Measurements from ENCODE around the gene EEF1A1. TPM values are rescaled to one million over a fixed set of nuclear protein-coding genes. Genes with fewer than 3 reads are reported as not detected.

Gene EEF1A1
- total and polyA plus RNA-seq, 2 of the 8 experiments (the other 6 are each of a cell fraction or from before 2014, with no cell fraction given), result 13,823 to 13,927 TPM

DNA sequence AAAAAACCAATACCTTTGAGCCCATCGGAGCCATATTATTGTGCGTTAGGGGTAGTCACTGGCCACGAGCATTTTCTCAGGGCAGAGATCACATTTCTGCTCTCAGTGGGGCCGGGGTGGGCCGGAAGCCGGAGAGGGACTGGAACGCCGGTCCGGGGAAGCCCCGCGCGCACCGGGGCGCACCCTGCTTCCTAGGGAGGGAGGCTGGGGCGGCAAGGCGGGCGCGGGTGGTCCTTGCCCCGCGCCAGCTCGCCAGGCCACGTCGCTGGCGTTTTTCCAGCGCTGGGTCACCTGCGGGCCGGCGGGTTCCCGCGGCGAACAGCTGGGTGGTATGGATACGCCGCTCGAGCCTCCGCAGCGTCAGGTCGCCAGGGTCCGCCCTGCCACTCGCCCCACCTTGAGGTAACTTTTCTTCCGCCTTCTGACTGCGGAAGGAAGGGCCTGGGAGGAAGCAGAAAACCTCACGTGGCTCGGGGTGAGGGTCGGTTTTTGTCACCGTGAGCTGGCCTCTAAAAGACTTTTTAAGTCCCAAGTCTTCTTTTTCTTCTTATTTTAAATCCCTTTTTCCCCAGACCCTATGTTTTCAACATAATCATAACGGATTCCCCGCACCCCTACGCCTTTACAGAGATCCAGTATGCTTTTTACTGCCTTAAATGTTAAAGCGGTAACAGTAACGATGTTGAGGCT is 2.7 kb upstream of the EEF1A1 start:
- Histone ChIP-seq H2BK20ac (ENCODE audit: low read length) (peak overlapping the region; percentile 55; the same call in 1 of the 2 replicates), H3K27me3 (replicated peaks in 1 of 4; ENCODE audit: control insufficient read depth in 3 of 4, extremely low read depth in 1 of 4, insufficient read depth in 3 of 4, low read length in 3 of 4) (no peaks in the 10 kb centered on the region), H3K23me2 (ENCODE audit: low read depth, low read length) (peaks cover 2% of the 10 kb centered on the region; the same call in 1 of the 2 replicates), H4K91ac (replicated peaks; ENCODE audit: insufficient read length, low read length) (peak overlapping the region; percentile 42), H3K9me3 (ENCODE audit: insufficient read depth in 2 of 2, low read depth in 1 of 2, low read length in 1 of 2) (no peaks in the 10 kb centered on the region), H3K18ac (ENCODE audit: extremely low read depth, low read length) (peak overlapping the region; percentile 65; the same call in 1 of the 2 replicates), H2AK5ac (ENCODE audit: low read depth, low read length) (no peak overlapping the region), H4K8ac (ENCODE audit: extremely low read depth, insufficient read depth, low read length) (peak overlapping the region; percentile 86; the same call in 1 of the 2 replicates), H3K79me2 (ENCODE audit: control insufficient read depth in 1 of 2, insufficient read depth in 2 of 2, low read length in 2 of 2) (peaks cover 0 to 28% of the 10 kb centered on the region in 2 experiments; a peak in 3 of 4 replicates), H3K79me1 (ENCODE audit: low read depth, low read length) (no peaks in the 10 kb centered on the region), H2AFZ (ENCODE audit: low read length) (no peak overlapping the region), H4K5ac (ENCODE audit: insufficient read length, low read depth, low read length) (no peak overlapping the region), H3K4ac (replicated peaks; ENCODE audit: insufficient read length, low read depth, low read length) (peak overlapping the region; percentile 61), H4K20me1 (replicated peaks in 1 of 2; ENCODE audit: control insufficient read depth in 1 of 2, insufficient read depth in 2 of 2, low read length in 2 of 2) (peaks cover 2 to 4% of the 10 kb centered on the region in 2 experiments), H3K4me1 (replicated peaks in 1 of 4; ENCODE audit: control insufficient read depth in 3 of 4, insufficient read depth in 4 of 4, low read length in 3 of 4) (peaks cover 0 to 7% (median 2%) of the 10 kb centered on the region in 4 experiments; a peak in 3 of 7 replicates), H3K56ac (replicated peaks; ENCODE audit: insufficient read length, low read depth, low read length) (no peak overlapping the region), H3K23ac (ENCODE audit: insufficient read length) (no peak overlapping the region), H3K4me2 (ENCODE audit: insufficient read depth in 1 of 2, low read depth in 2 of 2, low read length in 2 of 2) (peak overlapping the region; percentile 69 to 82), H3K36me3 (ENCODE audit: control insufficient read depth in 2 of 4, insufficient read depth in 4 of 4, low read length in 3 of 4) (peaks cover 12 to 21% (median 17%) of the 10 kb centered on the region in 4 experiments), H2BK15ac (ENCODE audit: low read length) (no peak overlapping the region), H2BK12ac (ENCODE audit: low read depth, low read length) (peak overlapping the region; percentile 40; the same call in 1 of the 2 replicates), H3K14ac (ENCODE audit: insufficient read length) (no peak overlapping the region), H3K9ac (replicated peaks in 1 of 4; ENCODE audit: extremely low read depth in 1 of 4, low read depth in 3 of 4, low read length in 3 of 4) (peak overlapping the region in 3 of 4 experiments; percentile 48 to 71 (median 56); a peak in 5 of 7 replicates), H2BK5ac (ENCODE audit: low read depth, low read length) (peak overlapping the region; percentile 68; the same call in 1 of the 2 replicates), H3K4me3 (ENCODE audit: extremely low read depth in 1 of 4, insufficient read depth in 2 of 4, low read depth in 3 of 4, low read length in 4 of 4) (peak overlapping the region; percentile 33 to 61 (median 46)), H3K27ac (ENCODE audit: low read depth, low read length) (peak overlapping the region; percentile 58; the same call in 1 of the 2 replicates), H2BK120ac (replicated peaks; ENCODE audit: low read depth, low read length) (no peak overlapping the region)
- FAIRE-seq (no peak), DNase-seq (ENCODE audit: low read depth in 1 of 2, low spot score in 2 of 2) (peak in 1 of 2 experiments; percentile 67)
- CTCF ChIA-PET (ENCODE audit: partially characterized antibody), result interaction anchor here (0.9 to 4.1 kb wide), 6 partner anchors 20 to 83 kb away, joined by 3 to 23 read pairs (median 4); no protein-coding TSS in a partner anchor
- WGBS, 2 experiments (ENCODE audit: extremely low coverage in 1 of 2, insufficient coverage in 1 of 2, insufficient read length in 1 of 2, insufficient replicate concordance in 2 of 2, low coverage in 1 of 2, low lambda C conversion rate in 2 of 2, missing lambda C conversion rate in 1 of 2), result 29% methylated on average over 28 of the region's 50 CpGs; no CpG with 5 or more reads in 1 of the 2 experiments
- POLR2A ChIA-PET (ENCODE audit: partially characterized antibody), result interaction anchor here (0.6 to 27.5 kb wide), 11 partner anchors 12 to 262 kb away, joined by 3 to 1482 read pairs (median 4); partner anchors contain the start of gene SLC17A5
- no peak for TF ChIP-seq SUZ12 (IDR thresholded peaks at IDR 0.05; ENCODE audit: low read length)
- TF ChIP-seq TAF7 (optimal IDR thresholded peaks at IDR 0.05; ENCODE audit: borderline replicate concordance, low read depth, low read length), result peak; percentile 24
- TF ChIP-seq RBBP5 (IDR thresholded peaks at IDR 0.05; ENCODE audit: borderline replicate concordance, low read depth, low read length), result peak; percentile 86; the same call in 1 of the 2 replicates
- no peak for TF ChIP-seq CTCF (IDR thresholded peaks at IDR 0.05; ENCODE audit: control extremely low read depth in 1 of 3, insufficient read depth in 1 of 3, low read depth in 1 of 3, low read length in 3 of 3)
- peak in 1 of 2 experiments; percentile 50; a peak in 2 of 3 replicates for TF ChIP-seq POLR2A (IDR thresholded peaks at IDR 0.05; ENCODE audit: control extremely low read depth in 1 of 2, low read depth in 2 of 2, low read length in 2 of 2)
- TF ChIP-seq SP2 (IDR thresholded peaks at IDR 0.05; ENCODE audit: low read length), result no peak
- TF ChIP-seq EGR1 (IDR thresholded peaks at IDR 0.05; ENCODE audit: borderline replicate concordance, low read depth, low read length), result no peak; the same call in 1 of the 2 replicates
- peak in 1 of 2 experiments; percentile 42; a peak in 1 of 4 replicates for TF ChIP-seq HDAC2 (IDR thresholded peaks at IDR 0.05; ENCODE audit: borderline replicate concordance in 1 of 2, low read depth in 2 of 2, low read length in 2 of 2)
